ENCODE results near the gene ZBED6. TPM values are rescaled to one million over a fixed set of nuclear protein-coding genes. Genes with fewer than 3 reads are reported as not detected.
"Not testable (repeated sequence)": the region's sequence is repeated elsewhere in the genome, so short reads cannot be mapped to it uniquely, and the experiment has no call there.

Gene ZBED6
- total RNA-seq, 1 donor = 30.5 TPM

DNA sequence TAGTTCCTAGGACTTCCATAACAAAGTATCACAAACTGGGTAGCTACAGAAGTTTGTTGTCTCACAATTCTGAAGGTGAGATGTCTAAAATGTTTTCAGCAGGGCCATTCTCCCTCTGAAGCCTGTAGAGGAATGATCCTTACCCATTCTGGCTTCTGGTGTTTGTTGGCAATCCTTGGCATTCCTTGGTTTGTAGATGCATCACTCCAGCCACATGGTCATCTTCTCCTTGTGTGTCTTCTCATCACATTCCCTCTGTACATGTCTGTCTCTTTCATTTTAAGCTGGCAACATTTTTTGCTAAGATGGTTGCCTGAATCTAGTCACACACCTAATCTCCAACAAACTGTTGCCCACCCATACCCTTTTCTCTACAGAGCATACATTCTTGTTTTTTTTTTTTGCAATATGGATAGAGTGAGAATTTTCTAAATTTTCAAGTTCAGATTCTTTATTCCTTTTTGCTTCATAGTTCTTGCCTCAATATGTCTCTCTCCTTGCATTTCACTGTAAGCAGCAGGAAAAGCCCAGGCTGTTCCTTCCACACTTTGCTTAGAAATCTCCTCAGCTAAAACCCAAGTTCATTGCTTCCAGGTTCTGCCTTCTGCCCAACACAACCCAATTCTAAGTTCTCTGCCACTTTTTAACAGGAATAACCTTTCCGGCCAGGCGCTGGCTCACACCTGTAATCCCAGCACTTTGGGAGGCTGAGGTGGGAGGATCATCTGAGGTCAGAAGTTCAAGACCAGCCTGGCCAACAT lies 18.3 kb downstream of the ZBED6 start:
- DNase-seq (ENCODE audit: low read depth) = no peak
- H3K4me3 ChIP-seq (ENCODE audit: low read depth, low read length) = no peak overlapping the region
- TF ChIP-seq CTCF (IDR thresholded peaks at IDR 0.05; ENCODE audit: insufficient read depth, low read length) = no peak

- no peak for DNase-seq (ENCODE audit: low read depth)
- H3K4me3 ChIP-seq (ENCODE audit: low read depth, low read length) = no peak overlapping the region
- TF ChIP-seq CTCF (IDR thresholded peaks at IDR 0.05; ENCODE audit: insufficient read depth, low read length) = no peak
Measured at GRCh38 chr1:203818399-203818798, 23.0 kb downstream of the ZBED6 start.

DNA sequence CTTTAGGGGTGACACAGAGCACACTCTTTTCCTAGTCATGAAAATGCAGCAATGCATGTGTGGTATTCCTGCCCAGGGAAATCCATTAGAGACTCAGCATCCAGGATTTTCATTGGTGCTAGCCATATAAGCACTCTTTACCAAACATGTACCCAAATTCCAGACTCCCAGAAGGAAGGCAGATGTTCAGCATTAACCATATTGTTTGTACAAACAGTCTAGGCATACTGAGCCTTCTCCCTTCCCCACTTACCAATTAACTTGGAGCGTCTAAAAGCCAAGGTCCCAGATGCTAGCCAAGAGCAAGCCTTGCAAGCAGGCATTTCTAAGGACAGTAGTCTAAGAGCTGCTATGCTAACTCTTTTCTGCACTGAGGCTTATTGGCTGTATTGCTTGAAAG lies 27.9 kb downstream of the ZBED6 start:
- no peak overlapping the region for H3K4me3 ChIP-seq (ENCODE audit: low read depth, low read length)
- no peak for TF ChIP-seq CTCF (IDR thresholded peaks at IDR 0.05; ENCODE audit: insufficient read depth, low read length)
- no peak for DNase-seq (ENCODE audit: low read depth)

- H3K4me3 ChIP-seq (ENCODE audit: low read depth, low read length) = no peak overlapping the region
- no peak for TF ChIP-seq CTCF (IDR thresholded peaks at IDR 0.05; ENCODE audit: insufficient read depth, low read length)
- no peak for DNase-seq (ENCODE audit: low read depth)
Measured at GRCh38 chr1:203826175-203826574, 30.8 kb downstream of the ZBED6 start.

DNA sequence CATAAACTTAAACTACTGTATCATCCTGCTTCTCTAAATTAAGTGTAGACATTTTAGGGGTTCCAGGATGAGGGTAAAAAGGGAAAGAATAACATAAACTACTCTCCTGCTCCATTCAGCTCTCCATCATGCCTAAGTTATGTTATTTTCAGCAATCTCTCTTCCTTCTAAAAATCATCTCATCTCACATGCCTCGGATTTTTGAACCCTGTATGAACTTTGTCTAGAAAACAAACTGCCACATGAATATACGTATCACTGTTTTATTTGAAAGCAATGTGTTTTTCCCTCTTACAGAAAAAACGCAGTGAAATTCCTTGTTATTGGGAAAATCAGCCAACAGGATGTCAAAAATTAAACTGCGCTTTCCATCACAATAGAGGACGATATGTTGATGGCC lies 32.6 kb downstream of the ZBED6 start:
- no peak overlapping the region for H3K4me3 ChIP-seq (ENCODE audit: low read depth, low read length)
- no peak for DNase-seq (ENCODE audit: low read depth)
- no peak for TF ChIP-seq CTCF (IDR thresholded peaks at IDR 0.05; ENCODE audit: insufficient read depth, low read length)

DNA sequence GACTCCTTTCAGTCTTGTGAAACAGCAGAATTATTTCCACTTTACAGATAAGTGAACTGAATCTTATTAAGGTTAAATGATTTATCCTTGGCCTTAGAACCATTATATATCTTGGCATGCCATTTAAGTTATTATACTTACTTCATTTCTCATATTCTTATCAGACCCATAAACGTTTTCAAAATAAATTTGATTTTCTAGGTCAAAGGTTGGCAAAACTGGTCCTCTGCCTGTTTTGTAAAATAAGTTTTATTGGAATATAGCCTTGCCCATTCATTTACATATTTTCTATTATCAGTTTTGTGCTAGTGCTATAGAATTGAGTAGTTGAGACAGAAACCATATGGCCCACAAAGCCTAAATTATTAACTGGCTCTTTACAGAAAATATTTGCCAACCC lies 33.1 kb downstream of the ZBED6 start:
- no peak overlapping the region for H3K4me3 ChIP-seq (ENCODE audit: low read depth, low read length)
- peak; percentile 5 for DNase-seq (ENCODE audit: low read depth)
- no peak for TF ChIP-seq CTCF (IDR thresholded peaks at IDR 0.05; ENCODE audit: insufficient read depth, low read length)

GRCh38 chr1:203829247-203829646 lies 33.8 kb downstream of the ZBED6 start:
- DNase-seq (ENCODE audit: low read depth) = peak; percentile 28
- H3K4me3 ChIP-seq (ENCODE audit: low read depth, low read length) = not testable (repeated sequence)

Data from fibroblast of the aortic adventitia (primary cell).